Esophagus muscularis mucosa (tissue), 4 donors: Measurements from ENCODE around the gene PYGM. TPM values are rescaled to one million over a fixed set of nuclear protein-coding genes. Genes with fewer than 3 reads are reported as not detected.
A peak's percentile ranks its signal among the peaks of the same experiment; 100 is the strongest.

Experiments used
- DNase-seq: peaks from one replicate; pipeline ENCODE4 v3.0.0-alpha.2; 2017; ENCODE audit errors: extremely low spot score
- H3K27ac ChIP-seq, 4 donors: fragments of 200-600 bp; sonication (generic); replicated peaks in 1 of 4; 1 replicate in 3 of 4; 2 replicates in 1 of 4; pipeline ENCODE4 v1.5.1; 2016 to 2019; ENCODE audit warnings: mild to moderate bottlenecking in 1 of 4
- H3K27me3 ChIP-seq, 4 donors: fragments of 200-600 bp; sonication (generic); one replicate each; pipeline versions ENCODE4 v1.5.1 to v1.6.0; 2016 to 2019
- H3K36me3 ChIP-seq, 4 donors: fragments of 200-600 bp; sonication (generic); one replicate each; pipeline ENCODE4 v1.5.1; 2016 to 2019
- H3K4me1 ChIP-seq, 4 donors: fragments of 200-600 bp; sonication (generic); one replicate each; pipeline ENCODE4 v1.5.1; 2016 to 2019
- H3K4me3 ChIP-seq, 4 donors: fragments of 200-600 bp; sonication (generic); 1 replicate in 2 of 4; 2 replicates in 2 of 4; pipeline ENCODE4 v1.5.1; 2016 to 2019; ENCODE audit warnings: mild to moderate bottlenecking in 4 of 4, moderate library complexity in 1 of 4
- H3K9me3 ChIP-seq, 4 donors: fragments of 200-600 bp; sonication (generic); 1 replicate in 3 of 4; 2 replicates in 1 of 4; pipeline ENCODE4 v1.5.1; 2016 to 2019
- CTCF ChIP-seq, 3 experiments: fragments of 200-600 bp in 2 of 3; fragments of 450-650 bp in 1 of 3; sonication (generic) in 2 of 3; IDR thresholded peaks; one replicate each; pipeline ENCODE4 v1.5.1; 2017 to 2019; ENCODE audit warnings: antibody characterized with exemption in 3 of 3, mild to moderate bottlenecking in 2 of 3, moderate library complexity in 1 of 3
- EP300 ChIP-seq: sonication (generic); formaldehyde crosslinking; IDR thresholded peaks from one replicate; pipeline ENCODE4 v1.6.1; 2017; ENCODE audit warnings: antibody characterized with exemption
- POLR2A ChIP-seq: fragments of 450-650 bp; IDR thresholded peaks from one replicate; pipeline ENCODE4 v1.6.1; 2017; ENCODE audit warnings: antibody characterized with exemption, moderate library complexity, mild to moderate bottlenecking, low read depth
- POLR2AphosphoS5 ChIP-seq, 2 donors: sonication (generic); formaldehyde crosslinking; IDR thresholded peaks; one replicate each; pipeline ENCODE4 v1.6.1; 2017; ENCODE audit warnings: antibody characterized with exemption in 2 of 2
- WGBS: methylation state at CpG from one replicate; pipeline ENCODE4 v1.1.5; 2018; 5-methylcytosine and 5-hydroxymethylcytosine counted together
- intact Hi-C: fragments of 100-400 bp; cut with DNase I; formaldehyde crosslinking; loops from one replicate; pipeline ENCODE4 v1.15.1; 2023
- total RNA-seq, 4 donors: library from RNA; depleted of rRNA; stranded (reverse); fragments of >200 nt; gene quantifications; one replicate each; pipeline versions ENCODE4 v1.1.0 to v1.2.1, GENCODE V29; 2016

Gene PYGM
- total RNA-seq, 4 donors from 2014 or later: 18.4 to 57.2 (median 26.3) TPM

GRCh38 chr11:64751136-64751535 lies 8.6 kb downstream of the PYGM start:
- intact Hi-C loops: no loop called here
- no peaks in the 10 kb centered on the region for H3K27me3 ChIP-seq
- DNase-seq: no peak
- 90% methylated on average over 9 of the region's 9 CpGs for WGBS
- peak overlapping the region in 3 of 4 donors; percentile 23 to 55 (median 50) for H3K27ac ChIP-seq
- peaks cover 11 to 48% (median 45%) of the 10 kb centered on the region in 4 donors for H3K36me3 ChIP-seq
- H3K4me1 ChIP-seq: peaks cover 0 to 21% (median 13%) of the 10 kb centered on the region in 4 donors
- no peak overlapping the region for H3K4me3 ChIP-seq
- no peaks in the 10 kb centered on the region for H3K9me3 ChIP-seq
- TF ChIP-seq CTCF (IDR thresholded peaks at IDR 0.05) (no peak), EP300 (no peak), POLR2A (no peak), POLR2AphosphoS5 (IDR thresholded peaks at IDR 0.05) (no peak)

DNA sequence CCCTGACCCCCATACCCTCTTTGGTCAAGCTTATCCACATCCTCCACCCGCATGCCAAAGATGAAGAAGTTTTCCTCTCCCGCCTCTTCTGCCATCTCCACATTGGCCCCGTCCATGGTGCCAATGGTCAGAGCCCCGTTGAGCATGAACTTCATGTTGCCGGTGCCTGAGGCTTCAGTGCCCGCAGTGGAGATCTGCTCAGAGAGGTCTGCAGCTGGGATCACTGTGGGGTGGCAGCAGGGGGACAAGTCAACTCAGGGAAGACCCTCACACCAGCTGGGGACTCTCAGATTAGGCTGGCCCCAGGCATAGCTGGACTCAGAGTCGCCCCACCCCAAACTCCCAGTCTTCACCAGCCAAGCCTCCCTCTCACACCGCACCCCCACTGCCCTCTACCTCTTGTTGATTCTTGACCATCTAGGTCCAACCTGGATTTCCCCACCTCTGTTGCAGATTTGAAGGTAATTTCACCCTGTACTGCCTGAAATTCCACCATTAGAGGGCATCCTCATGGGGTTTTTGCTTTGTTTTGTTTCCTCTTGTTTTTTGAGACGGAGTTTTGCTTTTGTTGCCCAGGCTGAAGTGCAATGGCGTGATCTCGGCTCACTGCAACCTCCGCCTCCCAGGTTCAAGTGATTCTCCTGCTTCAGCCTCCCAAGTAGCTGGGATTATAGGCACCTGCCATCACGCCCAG lies 9.3 kb downstream of the PYGM start:
- Histone ChIP-seq H3K36me3 (peaks cover 11 to 48% (median 45%) of the 10 kb centered on the region in 4 donors), H3K27ac (peak overlapping the region in 3 of 4 donors; percentile 23 to 50 (median 23)), H3K9me3 (no peaks in the 10 kb centered on the region), H3K4me1 (peaks cover 3 to 27% (median 20%) of the 10 kb centered on the region in 4 donors), H3K27me3 (no peaks in the 10 kb centered on the region), H3K4me3 (no peak overlapping the region)
- intact Hi-C loops: no loop called here
- no peak for TF ChIP-seq CTCF (IDR thresholded peaks at IDR 0.05)
- TF ChIP-seq POLR2AphosphoS5 (IDR thresholded peaks at IDR 0.05): no peak
- no peak for TF ChIP-seq POLR2A
- TF ChIP-seq EP300: no peak
- no peak for DNase-seq
- 91% methylated on average over 13 of the region's 13 CpGs for WGBS

DNA sequence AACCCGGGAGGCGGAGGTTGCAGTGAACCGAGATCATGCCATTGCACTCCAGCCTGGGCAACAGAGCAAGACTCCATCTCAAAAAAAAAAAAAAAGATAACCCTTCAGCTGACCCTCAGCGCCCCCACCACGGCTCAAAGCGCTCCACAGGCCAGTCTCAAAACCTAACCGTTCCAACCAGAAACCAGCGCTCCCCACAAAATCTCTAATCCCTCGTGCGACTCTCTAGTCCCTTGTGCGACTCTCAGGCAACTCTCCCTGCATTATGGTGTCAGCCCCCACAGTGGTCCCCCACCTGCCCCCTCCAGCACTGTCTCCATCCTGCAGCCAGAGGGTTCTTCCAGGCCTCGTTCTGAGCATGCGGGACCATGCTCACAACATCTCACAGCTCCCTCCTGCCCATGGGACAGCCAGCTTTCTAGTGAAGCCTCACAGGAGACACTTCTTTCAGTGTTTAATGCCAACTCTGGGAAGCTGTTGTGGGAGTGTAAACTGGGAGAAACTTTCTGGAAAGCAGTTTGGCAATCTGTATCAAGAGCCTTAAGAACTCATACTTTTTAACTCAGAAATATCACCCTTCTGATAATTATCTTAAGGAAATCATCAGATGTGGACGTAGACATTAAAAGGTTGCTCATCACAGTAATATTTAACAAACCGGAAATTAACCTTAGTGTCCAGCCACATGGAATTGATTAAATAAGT lies 11.7 kb downstream of the PYGM start:
- no peak for TF ChIP-seq EP300
- TF ChIP-seq POLR2A: no peak
- TF ChIP-seq CTCF (IDR thresholded peaks at IDR 0.05): no peak
- TF ChIP-seq POLR2AphosphoS5 (IDR thresholded peaks at IDR 0.05): no peak
- H3K4me1 ChIP-seq: peaks cover 20 to 49% (median 41%) of the 10 kb centered on the region in 4 donors
- 83% methylated on average over 15 of the region's 15 CpGs for WGBS
- no peaks in the 10 kb centered on the region for H3K9me3 ChIP-seq
- DNase-seq: no peak
- H3K36me3 ChIP-seq: peaks cover 11 to 35% (median 30%) of the 10 kb centered on the region in 4 donors
- peak overlapping the region; percentile 92 to 99 (median 96) for H3K27ac ChIP-seq
- no peaks in the 10 kb centered on the region for H3K27me3 ChIP-seq
- intact Hi-C loops: no loop called here
- H3K4me3 ChIP-seq: no peak overlapping the region

GRCh38 chr11:64746486-64746885 lies 13.3 kb downstream of the PYGM start:
- H3K27ac ChIP-seq: peak overlapping the region; percentile 92 to 99 (median 96)
- no peak for TF ChIP-seq EP300
- TF ChIP-seq CTCF (IDR thresholded peaks at IDR 0.05): no peak
- TF ChIP-seq POLR2AphosphoS5 (IDR thresholded peaks at IDR 0.05): no peak
- TF ChIP-seq POLR2A: no peak
- peaks cover 28 to 61% (median 55%) of the 10 kb centered on the region in 4 donors for H3K4me1 ChIP-seq
- no peaks in the 10 kb centered on the region for H3K9me3 ChIP-seq
- H3K36me3 ChIP-seq: peaks cover 6 to 19% (median 14%) of the 10 kb centered on the region in 4 donors
- WGBS: 70% methylated on average over 5 of the region's 10 CpGs
- intact Hi-C loops: no loop called here
- no peak for DNase-seq
- no peaks in the 10 kb centered on the region for H3K27me3 ChIP-seq
- H3K4me3 ChIP-seq: peak overlapping the region; percentile 59 to 73 (median 69)
